Stimulated activated CD4-positive, alpha-beta T cell treated with anti-CD3 and anti-CD28 coated beads, Interleukin-2, amount 100 ng/mL, for 48 hours (primary cell): ENCODE results near the gene BOD1.
A peak's percentile ranks its signal among the peaks of the same experiment; 100 is the strongest.

Source experiments
- DNase-seq, 2 donors: peaks; one replicate each; pipeline ENCODE4 v3.0.0-alpha.2; 2020

BOD1 gene

DNA sequence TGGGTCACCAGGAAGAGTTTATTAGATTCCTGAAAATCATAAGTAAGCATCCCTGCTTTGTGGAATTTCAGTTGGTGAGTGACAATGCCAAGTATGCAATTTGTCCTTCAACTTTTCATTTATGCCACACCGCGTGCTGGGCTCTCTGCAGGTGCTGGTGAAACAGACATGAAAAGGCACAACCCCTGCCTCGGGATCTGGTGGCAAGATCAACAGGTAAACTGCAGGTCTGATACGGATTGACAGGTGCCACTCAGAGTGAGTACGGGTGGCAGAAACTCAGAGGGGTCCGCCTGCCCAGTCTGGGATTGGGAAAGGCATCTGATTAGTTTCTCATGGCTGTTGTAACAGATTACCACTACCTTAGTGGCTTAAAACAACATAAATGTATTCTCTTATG is 40.5 kb downstream of the BOD1 start:
- no peak for DNase-seq

DNA sequence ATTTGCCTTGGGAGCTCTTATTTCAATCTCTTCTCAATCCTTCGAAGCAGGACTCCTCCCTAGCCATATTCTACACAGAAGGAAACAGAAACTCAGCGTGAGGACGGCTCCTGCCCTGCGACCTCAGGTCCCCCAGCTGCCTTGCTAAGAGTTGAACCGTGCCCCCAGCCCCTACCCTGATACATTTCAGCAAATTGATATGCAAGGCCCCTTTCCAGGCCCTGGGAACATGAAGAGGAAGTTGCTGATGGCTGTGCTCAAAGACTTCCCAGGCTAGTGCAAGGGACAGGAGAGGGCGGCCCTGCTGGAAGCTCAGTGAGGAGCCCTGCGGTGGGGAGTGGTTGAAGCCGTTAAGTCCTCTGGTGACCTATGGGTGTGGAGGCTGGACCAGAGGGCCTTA is 41.5 kb downstream of the BOD1 start:
- no peak for DNase-seq

DNA sequence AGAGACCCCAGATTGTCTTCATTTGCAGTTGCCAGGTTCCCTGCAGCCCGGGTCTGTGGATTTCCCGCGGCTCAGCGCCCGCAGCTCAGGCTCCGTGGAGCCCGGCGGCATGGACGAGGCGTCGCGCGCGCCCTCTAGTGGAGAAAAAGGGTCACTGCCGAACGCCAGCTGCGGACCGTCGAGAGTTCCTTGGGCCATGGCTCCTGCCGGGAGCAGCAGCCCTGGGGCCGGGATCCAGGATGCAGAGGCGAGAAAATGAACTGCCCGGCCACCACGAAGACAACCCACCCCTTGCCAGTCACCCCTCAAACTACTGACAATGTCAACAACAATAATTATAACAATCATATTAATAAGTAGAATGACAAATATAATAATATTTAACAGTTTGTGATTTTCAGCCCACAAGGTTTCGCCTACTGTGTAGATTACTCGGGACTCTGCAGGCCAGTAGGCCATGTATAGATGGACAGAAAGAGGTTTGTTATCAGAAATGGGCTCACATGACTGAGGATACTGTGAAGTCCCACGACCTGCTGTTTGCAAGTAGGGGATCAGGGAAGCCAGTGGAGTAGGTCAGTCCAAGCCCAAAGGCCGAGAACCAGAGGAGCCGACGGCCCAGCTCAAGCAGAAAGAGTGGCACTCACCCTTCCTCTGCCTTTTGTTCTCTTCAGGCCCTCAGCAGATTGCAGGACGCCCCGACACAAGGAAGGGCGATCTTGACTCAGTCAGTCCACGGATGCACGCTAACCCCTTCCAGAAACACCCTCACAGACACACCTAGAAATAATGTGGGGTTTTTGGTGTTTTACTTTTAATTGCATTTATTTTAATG is 43.1 kb downstream of the BOD1 start:
- DNase-seq = peak; percentile 72 to 74

DNA sequence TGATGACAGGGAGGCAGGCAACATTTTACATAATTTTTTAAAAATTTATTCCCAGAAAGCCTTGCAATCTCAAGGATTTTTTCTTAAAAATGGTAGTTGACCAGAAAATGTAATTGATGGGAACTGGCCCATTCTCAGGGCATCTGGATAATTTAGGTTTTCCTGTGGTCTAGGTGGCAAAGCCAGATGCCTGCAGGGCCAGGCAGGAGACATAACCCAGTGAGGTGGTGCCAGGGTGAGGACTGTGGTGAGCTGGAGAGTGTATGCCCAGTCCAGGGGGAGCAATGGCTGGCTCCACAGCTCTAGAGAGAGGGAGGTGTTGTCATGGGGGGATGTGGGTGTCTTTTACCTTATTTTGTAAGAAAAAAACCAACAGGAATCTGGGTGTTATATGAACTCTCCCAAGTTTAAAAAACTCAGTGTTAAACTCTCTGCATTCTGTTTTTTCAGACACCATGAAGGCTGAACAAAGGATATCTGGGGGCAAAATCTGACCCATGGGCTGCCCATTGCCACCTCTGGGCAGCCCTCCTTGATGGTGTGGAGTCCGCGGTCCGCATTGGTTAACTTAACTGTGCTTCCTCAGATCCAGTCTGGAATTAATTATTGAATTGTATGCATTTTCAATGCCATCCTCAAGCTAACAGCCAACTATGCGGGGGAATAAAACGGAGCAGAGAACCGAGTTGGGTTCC is 43.9 kb downstream of the BOD1 start:
- no peak for DNase-seq

DNA sequence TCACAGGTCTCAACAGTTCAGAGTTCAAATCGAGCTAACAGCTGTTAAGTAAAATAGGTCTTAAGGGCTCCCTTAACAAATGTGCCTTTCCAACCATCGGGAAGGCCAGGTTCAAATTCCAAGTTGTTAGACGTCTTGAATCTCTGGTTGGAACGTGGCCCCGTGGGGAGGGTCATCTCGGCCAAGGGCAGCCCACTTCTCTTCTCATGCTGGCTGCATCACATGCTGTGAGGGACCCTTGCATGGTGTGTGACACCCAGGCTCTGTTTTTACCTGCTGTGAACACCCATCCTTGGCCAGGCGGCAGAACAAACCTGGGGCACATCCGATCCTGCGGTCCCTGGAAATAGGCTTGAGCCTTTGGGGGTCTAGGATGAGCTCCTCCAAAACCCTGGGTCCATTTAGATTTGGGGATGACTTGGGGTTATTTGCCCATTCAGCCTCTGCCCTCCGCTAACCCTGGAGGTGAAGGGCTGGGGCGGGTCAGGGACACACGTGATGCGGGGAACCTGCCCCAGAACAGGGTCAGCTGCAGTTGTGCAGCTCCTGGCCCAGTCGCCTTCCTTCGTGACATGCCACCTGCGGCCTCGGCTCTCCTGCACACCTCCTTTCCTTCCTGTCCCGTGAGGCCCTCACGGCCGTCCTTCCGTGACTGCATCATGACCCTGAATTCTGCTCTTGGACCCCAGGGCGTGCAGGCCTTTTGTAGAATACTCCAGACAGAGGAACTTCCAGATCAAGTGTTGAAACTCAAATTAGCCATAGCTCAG is 45.9 kb downstream of the BOD1 start:
- DNase-seq = no peak

DNA sequence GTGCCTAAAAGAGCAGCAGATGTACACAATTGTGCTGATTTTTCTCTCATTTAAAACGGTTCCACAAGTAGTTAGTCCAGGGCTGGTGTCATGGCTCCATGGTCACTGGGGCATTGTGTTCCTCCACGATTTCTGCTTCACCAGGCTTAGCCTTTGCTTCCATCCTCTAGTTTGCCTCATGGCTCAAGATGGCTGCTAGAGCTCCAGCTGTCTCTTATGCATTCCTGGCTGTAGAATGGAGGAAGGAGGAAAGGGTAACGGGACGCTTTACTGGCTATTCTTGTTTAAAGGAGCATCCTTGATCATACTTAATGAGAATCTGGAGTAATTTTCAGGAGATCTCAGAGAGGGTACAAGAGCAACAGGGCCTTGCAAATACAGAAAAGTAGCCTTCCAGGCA is 47.7 kb downstream of the BOD1 start:
- no peak for DNase-seq

DNA sequence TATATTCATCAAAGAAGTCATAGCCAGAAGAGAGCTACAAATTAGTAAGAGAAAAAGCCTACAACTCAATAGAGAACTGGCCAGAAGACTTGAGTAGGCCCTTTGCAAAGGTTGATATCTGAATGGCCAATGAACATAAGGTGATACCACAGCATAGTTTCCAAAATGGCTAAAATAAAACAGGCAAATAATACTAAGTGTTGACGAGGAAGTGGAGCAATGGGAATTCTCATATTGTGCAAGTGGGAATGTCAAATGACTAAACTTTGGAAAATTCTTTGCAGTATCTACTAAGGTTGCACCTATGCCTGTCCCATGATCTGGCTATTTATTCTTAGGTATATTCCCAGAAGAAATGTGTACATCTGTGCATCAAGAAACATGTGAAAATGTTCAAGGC is 48.3 kb downstream of the BOD1 start:
- DNase-seq = no peak

DNA sequence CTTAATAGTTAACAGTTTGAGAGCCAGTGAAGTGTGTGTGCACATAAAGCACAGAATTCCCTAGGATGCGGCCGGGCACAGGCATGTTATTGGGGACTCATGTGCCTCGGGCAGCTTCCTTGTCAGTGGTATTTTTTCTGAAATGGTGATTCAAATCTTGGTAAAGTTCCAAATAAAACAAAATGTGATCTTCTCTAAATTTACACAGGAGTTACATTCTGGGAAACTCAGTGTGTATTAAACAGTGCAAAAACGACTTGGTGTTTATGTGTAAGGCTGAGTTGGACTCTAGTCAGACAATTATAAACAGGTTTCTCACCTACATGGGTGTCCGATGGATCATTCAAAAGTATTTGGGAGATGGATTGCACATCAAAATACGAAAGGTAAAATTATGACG is 48.9 kb downstream of the BOD1 start:
- no peak for DNase-seq

DNA sequence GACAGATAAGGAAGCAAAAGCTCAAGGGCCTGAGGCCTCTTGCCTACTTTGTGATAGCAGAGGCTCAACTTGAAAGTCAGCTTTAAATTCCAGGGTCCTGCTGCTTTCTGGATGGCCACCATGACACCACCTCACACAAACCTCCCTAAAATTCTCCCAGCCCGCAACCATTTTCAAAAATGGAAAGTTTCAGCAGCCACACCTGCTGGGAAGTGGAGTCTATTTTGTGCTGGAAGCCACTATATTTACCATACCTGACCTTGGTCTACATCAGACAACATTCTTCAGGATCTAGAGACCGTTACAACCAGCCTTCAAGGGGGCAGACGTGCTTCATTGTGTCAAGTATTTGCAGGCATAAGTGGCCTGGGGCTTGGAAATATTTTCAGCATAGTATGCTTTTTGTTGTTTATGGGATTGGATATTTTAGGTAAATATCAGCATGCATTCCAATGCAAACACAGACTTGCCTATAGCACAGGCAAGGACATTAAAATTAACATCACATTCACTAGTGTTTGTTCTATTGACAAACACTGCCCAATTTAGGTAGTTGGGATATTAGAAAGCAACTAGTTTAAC is 50.9 kb downstream of the BOD1 start:
- DNase-seq = no peak

DNA sequence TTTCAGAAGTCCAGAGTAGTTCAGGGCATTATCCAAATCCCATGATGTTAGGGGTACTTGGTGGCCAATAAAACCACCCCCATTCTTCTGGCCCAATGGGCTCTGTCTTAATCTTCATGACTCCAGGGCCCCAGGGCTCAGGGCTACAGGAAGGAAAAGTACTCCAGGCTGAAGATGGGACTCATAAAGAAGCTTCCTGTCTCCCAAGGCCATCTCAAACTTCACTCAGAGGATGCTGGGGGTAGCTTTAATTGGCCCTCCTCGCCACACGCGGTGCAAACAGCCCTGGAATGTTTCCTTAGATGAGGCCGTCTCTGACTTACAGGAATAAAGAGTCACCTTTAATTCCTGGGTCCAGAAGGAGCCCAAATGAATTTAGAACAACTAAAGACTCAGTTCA is 52.3 kb downstream of the BOD1 start:
- DNase-seq = no peak

DNA sequence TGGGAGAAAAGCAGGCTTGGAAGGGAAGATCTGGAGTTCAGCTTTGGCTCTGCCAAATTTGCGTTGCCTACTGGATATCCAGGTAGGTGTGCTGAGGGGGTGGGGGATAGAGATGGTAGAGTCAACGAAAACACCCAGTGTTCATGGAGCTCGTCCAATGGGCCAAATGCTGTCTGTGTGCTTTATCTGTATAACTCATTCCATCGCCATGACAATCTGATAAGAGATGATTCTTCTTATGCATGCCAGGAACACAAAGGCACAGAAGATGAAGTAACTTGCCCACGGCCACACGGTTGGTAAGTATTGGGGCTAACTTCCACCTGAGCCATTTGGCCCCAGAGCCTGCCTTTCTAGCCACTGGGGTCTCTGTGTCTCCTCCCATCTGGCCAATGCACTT is 53.2 kb downstream of the BOD1 start:
- DNase-seq = no peak

DNA sequence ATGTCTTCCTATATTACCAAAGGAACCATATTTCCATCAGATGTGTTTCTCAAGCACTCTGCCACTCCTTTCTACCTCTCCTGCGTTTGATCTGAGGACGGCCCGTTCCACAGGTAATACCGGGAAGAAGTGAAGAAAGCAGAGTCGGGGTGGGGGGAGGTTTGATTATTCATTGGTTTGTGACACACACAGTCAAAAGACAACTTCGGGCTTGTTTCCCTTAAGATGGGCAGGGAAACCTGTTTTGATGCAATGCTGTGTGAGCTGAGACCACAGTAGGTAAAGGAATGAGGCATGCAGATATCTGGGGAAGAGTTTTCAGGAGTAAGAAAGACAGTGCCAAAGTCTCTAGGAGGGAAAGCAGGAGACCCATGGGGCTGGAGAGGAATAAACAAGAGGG is 54.0 kb downstream of the BOD1 start:
- DNase-seq = no peak
